AG20443 (cell line): ENCODE data around the gene PTH2.
"Not testable (repeated sequence)": the region's sequence is repeated elsewhere in the genome, so short reads cannot be mapped to it uniquely, and the experiment has no call there.

Source experiments
- DNase-seq: peaks from one replicate; pipeline ENCODE4 v3.0.0; 2012; ENCODE audit warnings: low spot score, mixed read lengths

Gene PTH2

DNA sequence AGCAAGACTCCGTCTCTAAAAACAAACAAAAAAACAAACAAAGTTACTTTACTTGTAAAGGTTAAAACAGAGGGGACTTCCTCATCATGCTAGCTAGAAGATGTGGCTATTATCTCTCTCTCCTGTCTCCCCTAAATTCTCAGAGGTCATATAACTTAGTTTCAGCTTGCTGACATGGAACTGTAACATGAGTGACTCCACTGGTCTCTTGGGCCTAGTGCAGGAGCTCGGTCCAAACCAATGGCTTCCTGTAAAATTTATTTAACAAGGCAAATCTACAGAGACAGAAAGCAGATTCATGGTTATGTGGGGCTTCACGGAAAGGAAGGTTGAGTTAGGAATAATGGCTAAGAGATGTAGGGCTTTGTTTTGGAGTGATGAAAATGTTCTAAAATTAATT lies 44.7 kb downstream of the PTH2 start:
- DNase-seq = no peak

DNA sequence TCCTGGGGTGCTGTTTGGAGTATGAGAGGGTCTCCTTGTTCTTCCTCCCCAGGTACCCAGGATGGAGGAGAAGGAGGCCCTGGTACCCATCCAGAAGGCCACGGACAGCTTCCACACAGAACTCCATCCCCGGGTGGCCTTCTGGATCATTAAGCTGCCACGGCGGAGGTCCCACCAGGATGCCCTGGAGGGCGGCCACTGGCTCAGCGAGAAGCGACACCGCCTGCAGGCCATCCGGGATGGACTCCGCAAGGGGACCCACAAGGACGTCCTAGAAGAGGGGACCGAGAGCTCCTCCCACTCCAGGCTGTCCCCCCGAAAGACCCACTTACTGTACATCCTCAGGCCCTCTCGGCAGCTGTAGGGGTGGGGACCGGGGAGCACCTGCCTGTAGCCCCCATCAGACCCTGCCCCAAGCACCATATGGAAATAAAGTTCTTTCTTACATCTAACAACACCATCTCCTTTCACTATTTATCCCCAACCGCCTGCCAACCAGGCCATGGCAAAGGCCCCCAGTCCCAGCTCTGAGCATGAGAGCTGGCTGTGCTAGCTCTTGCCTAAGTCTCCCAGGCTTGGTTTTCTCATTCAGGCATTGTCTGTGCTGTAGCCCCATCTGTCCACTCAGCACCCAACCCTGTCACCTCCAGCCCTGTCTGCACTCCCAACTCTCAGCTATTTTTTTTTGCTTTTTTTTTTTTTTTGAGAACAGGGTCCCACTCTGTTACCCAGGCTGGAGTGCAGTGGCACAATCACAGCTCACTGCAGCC lies 48.4 kb downstream of the PTH2 start:
- DNase-seq = peak; percentile 6

GRCh38 chr19:49373174-49373573 lies 50.1 kb downstream of the PTH2 start:
- DNase-seq = not testable (repeated sequence)
